Epithelial cell of alveolus of lung (primary cell): ENCODE results near the gene PC. TPM values are rescaled to one million over a fixed set of nuclear protein-coding genes. Genes with fewer than 3 reads are reported as not detected.

Source experiments
- total RNA-seq: library from RNA; depleted of rRNA; stranded (reverse); fragments of >200 nt; gene quantifications from 2 replicates; pipeline ENCODE4 v1.2.1, GENCODE V29; 2015

Gene PC
- 51.1 and 92.1 TPM in 2 replicates for total RNA-seq

GRCh38 chr11:66958232-66958955 is at the start of gene PC:
TSS of gene PC (minus strand) at chr11:66958383. CDS start at chr11:66872159, 86,224 bp downstream.

GRCh38 chr11:66974724-66975404 is 16.7 kb upstream of the PC start, which contains the start of gene C11orf86:
TSS of gene C11orf86 (plus strand) at chr11:66975304. CDS start at chr11:66975363, 59 bp downstream.

DNA sequence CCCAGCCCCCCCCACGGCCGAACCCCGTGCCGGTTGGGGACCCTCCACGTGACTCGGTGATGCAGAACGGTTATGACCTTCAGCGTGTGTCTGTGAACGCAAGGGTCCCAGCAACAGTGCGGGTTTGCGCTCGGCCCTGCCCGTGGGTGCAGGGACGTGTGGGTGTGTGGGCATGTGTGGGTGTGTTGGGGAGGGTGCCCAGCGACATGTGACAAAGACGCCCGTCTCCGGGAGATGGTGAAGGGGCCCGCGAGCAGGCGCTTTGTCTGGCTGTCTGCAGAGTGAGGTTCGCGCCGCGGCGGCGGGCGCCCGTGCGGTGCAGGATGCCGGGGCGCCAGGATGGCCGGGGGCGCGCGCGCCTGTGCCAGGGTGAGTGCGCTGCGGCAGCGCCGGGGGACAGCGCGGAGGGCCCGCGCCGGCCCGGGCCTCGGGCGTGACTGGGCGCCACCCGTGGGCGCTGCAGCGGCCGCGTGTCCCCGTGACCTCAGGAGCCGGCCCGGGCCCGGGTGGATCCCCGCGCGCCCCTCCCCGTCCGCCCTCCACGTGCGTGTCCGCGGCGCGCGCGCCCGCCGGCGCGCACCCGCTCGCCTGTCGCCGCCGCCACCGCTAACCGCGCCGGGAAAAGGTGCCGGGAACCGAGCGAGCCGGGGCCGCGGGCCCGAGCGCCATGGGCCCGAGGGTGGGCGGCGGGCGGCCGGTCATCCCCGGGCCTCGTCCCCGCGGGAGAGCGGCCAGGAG is 101.5 kb downstream of the PC start, which contains the start of gene LRFN4:
Gene LRFN4 (plus strand): TSS at position 569 of the 738 bp plus-strand sequence. CDS start 681 bp downstream, outside the sequence.

DNA sequence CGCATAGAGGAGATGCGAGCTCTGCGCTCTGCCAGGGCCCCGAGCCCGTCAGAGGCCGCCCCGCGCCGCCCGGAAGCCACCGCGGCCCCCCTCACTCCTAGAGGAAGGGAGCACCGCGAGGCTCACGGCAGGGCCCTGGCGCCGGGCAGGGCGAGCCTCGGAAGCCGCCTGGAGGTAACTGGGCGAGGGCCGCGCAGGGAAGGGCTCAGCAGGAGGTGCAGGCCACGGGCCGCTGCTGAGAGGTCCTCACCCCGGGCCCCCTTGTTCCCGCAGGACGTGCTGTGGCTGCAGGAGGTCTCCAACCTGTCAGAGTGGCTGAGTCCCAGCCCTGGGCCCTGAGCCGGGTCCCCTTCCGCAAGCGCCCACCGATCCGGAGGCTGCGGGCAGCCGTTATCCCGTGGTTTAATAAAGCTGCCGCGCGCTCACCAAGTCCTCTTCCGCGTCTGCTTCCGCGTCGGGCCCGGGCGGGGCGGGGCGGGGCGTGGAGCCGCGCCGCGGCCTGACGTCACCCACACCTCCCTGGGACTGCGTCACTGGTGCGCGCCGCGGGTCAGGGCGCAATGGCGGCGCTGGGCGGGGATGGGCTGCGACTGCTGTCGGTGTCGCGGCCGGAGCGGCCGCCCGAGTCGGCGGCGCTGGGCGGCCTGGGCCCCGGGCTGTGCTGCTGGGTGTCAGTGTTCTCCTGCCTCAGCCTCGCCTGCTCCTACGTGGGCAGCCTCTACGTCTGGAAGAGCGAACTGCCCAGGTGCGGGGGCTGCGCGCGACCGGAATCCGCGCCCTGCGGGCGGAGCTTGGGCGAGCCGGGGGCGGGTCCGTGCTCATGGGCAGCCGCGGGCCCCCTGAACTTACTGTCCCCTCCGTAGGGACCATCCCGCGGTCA is 115.0 kb downstream of the PC start, which contains the start of gene RCE1:
Gene RCE1 (plus strand): TSS at position 546 of the 880 bp plus-strand sequence. CDS start 15 bp downstream, at position 561.

Other genes with a start within 250 kb of the PC start
- gene SPTBN2, start 229.2 kb downstream of the PC start, total RNA-seq, result 0.88 and 6.9 TPM in 2 replicates
- gene RCE1, start 114.9 kb downstream of the PC start, total RNA-seq, result 17.3 and 27.0 TPM in 2 replicates
- 32.2 and 33.5 TPM in 2 replicates for gene LRFN4, start 101.3 kb downstream of the PC start, total RNA-seq
- 0.40 TPM in 1 of 2 replicates, not detected in the other for gene C11orf86, start 16.9 kb upstream of the PC start, total RNA-seq
- 0.08 and 3.4 TPM in 2 replicates for gene SYT12, start 64.8 kb upstream of the PC start, total RNA-seq
- gene RHOD, start 98.5 kb upstream of the PC start, total RNA-seq, result 3.4 and 19.4 TPM in 2 replicates
- gene KDM2A, start 160.9 kb upstream of the PC start, total RNA-seq, result 26.0 and 35.9 TPM in 2 replicates